Epithelial cell of proximal tubule (primary cell): ENCODE data around the gene LRBA. TPM values are rescaled to one million over a fixed set of nuclear protein-coding genes. Genes with fewer than 3 reads are reported as not detected.

ENCODE experiments used
- DNase-seq: peaks from one replicate; pipeline ENCODE4 v3.0.0-alpha.2; 2011; ENCODE audit warnings: low read depth
- H3K4me3 ChIP-seq: 2 replicates; pipeline ENCODE4 v1.5.1; 2011; ENCODE audit warnings: low read depth, mild to moderate bottlenecking, low read length
- total RNA-seq: library from RNA; depleted of rRNA; stranded (reverse); fragments of >200 nt; gene quantifications from 2 replicates; pipeline ENCODE4 v1.2.3, GENCODE V29; 2015
- TF ChIP-seq, protein P1 (sequence below): conservative IDR thresholded peaks from 2 replicates; pipeline ENCODE4 v1.5.1; 2012; ENCODE audit warnings: low read depth, mild to moderate bottlenecking, low read length

LRBA gene
- total RNA-seq, 1 donor from 2014 or later = 58.9 TPM

DNA sequence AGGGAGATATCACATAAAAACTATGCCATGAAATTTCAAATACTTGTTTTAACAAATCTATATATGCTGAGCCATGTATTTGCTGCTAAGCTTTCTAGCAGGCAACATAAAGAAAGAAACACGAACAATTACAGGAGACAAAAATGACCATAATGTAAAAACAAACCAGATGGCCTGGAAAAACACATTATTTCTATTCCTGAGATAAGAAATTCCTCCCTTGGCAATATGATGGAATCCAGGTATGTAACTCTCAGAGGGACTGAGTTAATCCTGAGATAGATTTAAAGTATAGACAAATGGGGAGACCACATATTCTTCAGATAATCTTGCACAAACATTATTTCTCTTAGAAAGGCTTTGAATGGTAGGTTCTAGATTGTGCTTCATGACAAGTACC lies 657.3 kb downstream of the LRBA start:
- TF ChIP-seq, protein P1, sequence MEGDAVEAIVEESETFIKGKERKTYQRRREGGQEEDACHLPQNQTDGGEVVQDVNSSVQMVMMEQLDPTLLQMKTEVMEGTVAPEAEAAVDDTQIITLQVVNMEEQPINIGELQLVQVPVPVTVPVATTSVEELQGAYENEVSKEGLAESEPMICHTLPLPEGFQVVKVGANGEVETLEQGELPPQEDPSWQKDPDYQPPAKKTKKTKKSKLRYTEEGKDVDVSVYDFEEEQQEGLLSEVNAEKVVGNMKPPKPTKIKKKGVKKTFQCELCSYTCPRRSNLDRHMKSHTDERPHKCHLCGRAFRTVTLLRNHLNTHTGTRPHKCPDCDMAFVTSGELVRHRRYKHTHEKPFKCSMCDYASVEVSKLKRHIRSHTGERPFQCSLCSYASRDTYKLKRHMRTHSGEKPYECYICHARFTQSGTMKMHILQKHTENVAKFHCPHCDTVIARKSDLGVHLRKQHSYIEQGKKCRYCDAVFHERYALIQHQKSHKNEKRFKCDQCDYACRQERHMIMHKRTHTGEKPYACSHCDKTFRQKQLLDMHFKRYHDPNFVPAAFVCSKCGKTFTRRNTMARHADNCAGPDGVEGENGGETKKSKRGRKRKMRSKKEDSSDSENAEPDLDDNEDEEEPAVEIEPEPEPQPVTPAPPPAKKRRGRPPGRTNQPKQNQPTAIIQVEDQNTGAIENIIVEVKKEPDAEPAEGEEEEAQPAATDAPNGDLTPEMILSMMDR = no peak
- no peak for DNase-seq
- H3K4me3 ChIP-seq = no peak overlapping the region

DNA sequence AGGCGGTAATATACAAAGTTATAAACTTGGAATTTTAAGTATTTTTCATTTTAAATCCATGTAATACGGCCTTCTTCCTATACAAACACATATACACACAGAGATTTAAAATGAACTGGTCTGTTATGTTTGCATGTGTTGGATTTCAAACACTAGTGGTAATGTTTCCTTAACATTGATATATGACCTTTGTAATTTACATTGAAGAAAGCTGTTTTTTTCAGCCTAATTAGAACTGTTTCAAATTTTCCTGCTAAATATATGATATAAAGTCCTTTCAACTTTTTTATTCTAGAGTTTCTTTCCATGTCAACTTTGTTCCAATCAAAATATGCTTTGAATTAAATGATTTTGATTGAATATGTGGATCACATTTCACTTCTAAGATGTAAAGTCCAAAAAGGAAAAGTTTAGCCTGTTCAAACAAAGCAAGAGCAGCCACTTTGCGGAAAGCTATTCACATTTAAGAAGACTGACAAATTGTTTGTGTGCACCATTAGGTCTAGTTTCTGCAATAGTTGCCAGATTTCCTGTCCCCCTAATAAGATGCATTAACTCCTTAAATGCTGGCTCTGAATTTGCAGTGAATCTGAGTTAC lies 659.1 kb downstream of the LRBA start:
- H3K4me3 ChIP-seq = no peak overlapping the region
- no peak for DNase-seq
- TF ChIP-seq, protein P1 = no peak

DNA sequence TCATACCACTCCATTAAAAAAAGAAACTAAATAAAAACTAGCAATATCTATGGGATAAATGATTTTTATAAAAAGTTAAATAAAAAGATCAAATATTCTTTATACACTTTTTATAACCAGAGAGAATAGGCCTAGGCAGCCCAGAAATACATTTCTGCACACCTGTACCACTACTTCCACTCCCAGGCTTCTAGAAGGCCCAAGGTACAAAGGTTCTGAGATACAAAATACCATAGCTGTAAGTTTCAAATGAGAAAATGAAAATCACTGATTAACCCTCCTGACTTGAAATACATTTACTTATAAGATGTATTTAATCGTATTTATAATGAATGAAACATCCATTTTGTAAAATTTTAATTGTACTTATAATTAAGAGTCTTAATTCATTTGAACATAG lies 659.7 kb downstream of the LRBA start:
- TF ChIP-seq, protein P1 = no peak
- DNase-seq = no peak
- no peak overlapping the region for H3K4me3 ChIP-seq

DNA sequence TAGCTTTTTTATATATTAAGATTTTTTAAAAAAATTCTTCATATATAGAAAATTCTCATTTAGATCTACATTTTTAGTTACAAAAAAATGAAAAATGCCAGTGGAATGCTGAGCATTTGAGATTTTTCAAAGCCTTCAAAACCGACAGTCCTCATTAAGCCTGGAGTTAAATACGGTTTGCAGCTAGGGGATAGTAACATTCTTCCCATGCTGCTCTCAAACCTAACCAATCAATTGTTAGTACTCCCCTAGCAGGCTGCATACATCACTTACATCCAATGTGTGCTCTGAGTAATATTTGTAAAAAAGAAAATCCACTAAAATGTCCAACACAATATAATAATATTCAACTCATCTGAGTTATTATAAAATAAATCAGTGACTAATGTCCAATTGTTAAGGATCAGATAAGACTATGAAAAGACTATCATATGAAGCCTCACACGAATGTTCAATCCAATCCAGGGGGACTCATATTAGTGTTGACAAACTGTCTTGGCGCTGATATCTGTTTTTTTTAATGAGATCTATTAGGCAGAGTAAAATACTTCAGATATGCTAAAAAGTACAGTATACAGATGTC lies 660.8 kb downstream of the LRBA start:
- TF ChIP-seq, protein P1 = no peak
- no peak overlapping the region for H3K4me3 ChIP-seq
- no peak for DNase-seq

DNA sequence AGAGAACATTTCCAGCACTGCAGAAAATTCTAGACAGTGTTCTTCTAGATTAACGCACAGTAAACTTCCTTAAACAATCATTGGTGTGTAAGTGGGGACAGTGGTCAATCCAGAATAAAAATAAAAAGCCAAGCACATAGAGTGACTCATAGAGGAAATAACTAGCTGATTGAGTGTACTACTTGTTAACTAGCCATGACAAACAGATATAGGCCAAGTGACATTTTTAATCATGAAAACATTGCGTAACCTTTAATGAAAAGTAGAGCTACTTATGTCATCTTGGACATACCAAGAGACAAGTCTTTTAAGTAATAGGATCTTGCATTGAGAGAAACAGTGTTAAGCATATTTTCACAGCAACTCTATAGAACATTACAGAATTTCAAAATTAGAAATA lies 667.0 kb downstream of the LRBA start:
- TF ChIP-seq, protein P1 = no peak
- peak; percentile 59 for DNase-seq

DNA sequence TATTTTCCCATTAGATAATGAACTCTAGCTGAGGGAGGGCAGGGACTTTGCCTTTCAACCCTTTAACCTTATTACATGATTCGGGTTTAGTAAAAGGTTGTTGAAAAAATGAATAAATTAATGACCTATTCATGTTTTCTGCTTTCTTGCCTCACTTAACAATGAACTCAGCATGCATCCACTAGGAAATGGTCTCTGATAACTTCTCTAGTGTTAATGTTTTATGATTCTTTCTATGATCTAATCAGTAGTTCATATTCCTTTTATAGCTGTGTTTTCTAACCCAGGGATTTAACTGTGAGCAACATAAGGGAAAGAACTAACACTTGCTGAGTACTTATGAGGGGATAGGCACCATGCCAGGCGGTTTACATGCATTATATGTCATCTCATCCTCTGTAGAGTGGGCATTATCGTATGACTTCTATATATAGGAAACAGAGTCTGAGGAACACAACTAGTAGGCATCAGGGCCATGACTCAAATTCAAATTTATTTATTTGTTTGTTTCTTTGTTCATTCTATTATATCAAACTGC lies 669.8 kb downstream of the LRBA start:
- H3K4me3 ChIP-seq = no peak overlapping the region
- DNase-seq = no peak
- TF ChIP-seq, protein P1 = no peak

More for the DNA sequence above, 667.0 kb downstream of the LRBA start:
- no peak overlapping the region for H3K4me3 ChIP-seq

DNA sequence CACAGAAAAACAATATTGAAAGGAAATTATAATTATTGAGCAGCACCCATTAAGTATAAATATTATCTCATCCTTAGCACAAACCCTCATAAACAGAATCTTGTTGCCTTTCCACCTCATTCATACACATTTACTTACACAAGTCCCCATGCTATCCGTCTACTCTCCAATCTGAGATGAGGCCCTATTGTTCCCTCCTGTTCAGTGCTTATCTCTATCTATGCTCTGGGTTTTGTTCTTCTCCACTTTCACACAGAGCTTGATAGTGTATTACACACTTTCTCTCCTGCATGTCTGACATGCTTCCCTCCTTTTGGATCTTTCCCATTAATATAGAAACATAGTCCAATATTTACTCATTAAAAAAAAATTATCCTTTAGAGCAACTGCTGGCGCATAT lies 671.3 kb downstream of the LRBA start:
- no peak for DNase-seq
- TF ChIP-seq, protein P1 = no peak
- H3K4me3 ChIP-seq = no peak overlapping the region
